ENCODE data around the gene NBEAL2.

NBEAL2 gene

GRCh38 chr3:46993292-46993691 lies 13.8 kb downstream of the NBEAL2 start:
- no peak for TF ChIP-seq CTCF (IDR thresholded peaks at IDR 0.05; ENCODE audit: insufficient read depth, missing control alignments)
- DNase-seq (ENCODE audit: insufficient read length, low spot score) (no peak), FAIRE-seq (no peak)

- no peak for TF ChIP-seq CTCF (IDR thresholded peaks at IDR 0.05; ENCODE audit: insufficient read depth, missing control alignments)
- FAIRE-seq, result no peak
- DNase-seq (ENCODE audit: insufficient read length, low spot score), result no peak
Observed at GRCh38 chr3:46993986-46994385, 14.5 kb downstream of the NBEAL2 start.

GRCh38 chr3:46994801-46995731 lies 15.6 kb downstream of the NBEAL2 start:
- FAIRE-seq, result no peak
- no peak for DNase-seq (ENCODE audit: insufficient read length, low spot score)
- no peak for TF ChIP-seq CTCF (IDR thresholded peaks at IDR 0.05; ENCODE audit: insufficient read depth, missing control alignments)

- FAIRE-seq, result no peak
- no peak for DNase-seq (ENCODE audit: insufficient read length, low spot score)
- no peak for TF ChIP-seq CTCF (IDR thresholded peaks at IDR 0.05; ENCODE audit: insufficient read depth, missing control alignments)
Observed at GRCh38 chr3:46995901-46996562, 16.6 kb downstream of the NBEAL2 start.

GRCh38 chr3:46996689-46997452 lies 17.4 kb downstream of the NBEAL2 start:
- DNase-seq (ENCODE audit: insufficient read length, low spot score) (no peak), FAIRE-seq (no peak)
- TF ChIP-seq CTCF (IDR thresholded peaks at IDR 0.05; ENCODE audit: insufficient read depth, missing control alignments), result no peak

- DNase-seq (ENCODE audit: insufficient read length, low spot score), result no peak
- no peak for TF ChIP-seq CTCF (IDR thresholded peaks at IDR 0.05; ENCODE audit: insufficient read depth, missing control alignments)
- FAIRE-seq, result no peak
Observed at GRCh38 chr3:46997453-46998091, 18.1 kb downstream of the NBEAL2 start.

Data from D721Med (cell line).